Measurements from ENCODE around the gene PGBD5. TPM values are rescaled to one million over a fixed set of nuclear protein-coding genes. Genes with fewer than 3 reads are reported as not detected.

The PGBD5 gene
- total RNA-seq, 1 donor from 2014 or later, result 8.7 TPM

DNA sequence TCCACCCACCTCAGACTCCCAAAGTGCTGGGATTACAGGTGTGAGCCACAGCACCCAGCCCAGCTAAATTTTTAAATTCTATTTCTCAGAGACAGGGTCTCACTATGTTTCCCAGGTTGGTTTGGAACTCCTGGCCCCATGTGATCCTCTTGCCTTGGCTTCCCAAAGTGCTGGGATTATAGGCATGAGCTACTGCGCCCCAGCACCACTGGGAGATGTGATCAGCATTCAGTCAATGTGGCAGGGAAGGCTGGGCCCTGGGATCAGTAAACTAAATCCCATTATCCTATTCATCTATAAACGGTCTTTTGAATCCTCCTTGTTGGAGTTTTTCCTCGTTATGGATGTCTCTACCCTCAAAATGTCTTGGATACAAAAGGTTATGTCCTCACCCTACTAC, 113.5 kb downstream of the PGBD5 start:
- Mint-ChIP-seq H3K9me3 (no peaks in the 10 kb centered on the region), H3K36me3 (no peaks in the 10 kb centered on the region), H3K4me3 (no peak overlapping the region), H3K4me1 (ENCODE audit: unreplicated experiment) (peaks cover 4% of the 10 kb centered on the region), H3K27ac (no peak overlapping the region), H3K27me3 (peaks cover 8% of the 10 kb centered on the region)
- no peak for DNase-seq (ENCODE audit: extremely low spot score, unreplicated experiment)
- TF ChIP-seq, protein P1, sequence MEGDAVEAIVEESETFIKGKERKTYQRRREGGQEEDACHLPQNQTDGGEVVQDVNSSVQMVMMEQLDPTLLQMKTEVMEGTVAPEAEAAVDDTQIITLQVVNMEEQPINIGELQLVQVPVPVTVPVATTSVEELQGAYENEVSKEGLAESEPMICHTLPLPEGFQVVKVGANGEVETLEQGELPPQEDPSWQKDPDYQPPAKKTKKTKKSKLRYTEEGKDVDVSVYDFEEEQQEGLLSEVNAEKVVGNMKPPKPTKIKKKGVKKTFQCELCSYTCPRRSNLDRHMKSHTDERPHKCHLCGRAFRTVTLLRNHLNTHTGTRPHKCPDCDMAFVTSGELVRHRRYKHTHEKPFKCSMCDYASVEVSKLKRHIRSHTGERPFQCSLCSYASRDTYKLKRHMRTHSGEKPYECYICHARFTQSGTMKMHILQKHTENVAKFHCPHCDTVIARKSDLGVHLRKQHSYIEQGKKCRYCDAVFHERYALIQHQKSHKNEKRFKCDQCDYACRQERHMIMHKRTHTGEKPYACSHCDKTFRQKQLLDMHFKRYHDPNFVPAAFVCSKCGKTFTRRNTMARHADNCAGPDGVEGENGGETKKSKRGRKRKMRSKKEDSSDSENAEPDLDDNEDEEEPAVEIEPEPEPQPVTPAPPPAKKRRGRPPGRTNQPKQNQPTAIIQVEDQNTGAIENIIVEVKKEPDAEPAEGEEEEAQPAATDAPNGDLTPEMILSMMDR (conservative IDR thresholded peaks at IDR 0.05), result no peak

DNA sequence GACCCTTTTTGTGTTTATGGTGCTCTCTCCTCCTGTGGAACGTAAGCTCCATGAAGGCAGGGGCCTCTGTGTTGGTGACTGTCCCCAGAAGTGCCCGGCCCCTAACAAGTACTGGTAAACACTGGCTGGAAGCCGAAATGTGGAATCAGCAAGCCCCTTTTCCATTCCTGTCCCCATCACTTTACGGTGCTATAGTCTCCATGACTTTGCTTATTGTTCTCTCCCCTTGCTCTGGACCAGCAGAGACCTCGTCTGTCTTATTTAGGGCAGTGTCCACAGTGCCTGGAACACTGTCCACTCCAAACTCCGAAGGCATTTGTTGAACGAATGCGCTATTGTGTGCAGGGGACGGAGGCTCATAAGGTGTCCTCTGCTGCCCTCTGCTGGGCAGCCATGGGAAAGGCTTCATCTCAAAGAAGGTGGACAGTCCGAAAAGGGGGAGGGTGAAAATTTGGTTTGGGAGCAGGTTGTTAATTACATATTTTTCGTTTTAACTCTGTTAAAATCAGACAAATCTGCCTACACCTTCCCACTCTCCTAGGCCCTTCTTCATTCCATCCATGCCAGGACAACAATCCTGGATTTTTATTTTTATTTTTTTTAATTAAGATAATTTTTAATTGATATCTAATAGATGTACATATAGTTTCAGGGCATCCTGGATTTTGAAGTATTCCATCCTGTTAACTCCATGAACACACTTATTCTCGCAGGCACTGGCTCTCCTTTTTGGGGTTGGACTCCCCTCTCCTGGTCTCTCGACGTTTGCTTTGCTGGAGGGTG, 115.6 kb downstream of the PGBD5 start:
- peaks cover 8% of the 10 kb centered on the region for H3K27me3 Mint-ChIP-seq
- H3K9me3 Mint-ChIP-seq, result no peaks in the 10 kb centered on the region
- TF ChIP-seq, protein P1 (conservative IDR thresholded peaks at IDR 0.05), result peak; percentile 98
- H3K36me3 Mint-ChIP-seq, result no peaks in the 10 kb centered on the region
- H3K27ac Mint-ChIP-seq, result peak overlapping the region; percentile 4
- no peak overlapping the region for H3K4me3 Mint-ChIP-seq
- H3K4me1 Mint-ChIP-seq (ENCODE audit: unreplicated experiment), result peaks cover 4% of the 10 kb centered on the region
- no peak for DNase-seq (ENCODE audit: extremely low spot score, unreplicated experiment)

DNA sequence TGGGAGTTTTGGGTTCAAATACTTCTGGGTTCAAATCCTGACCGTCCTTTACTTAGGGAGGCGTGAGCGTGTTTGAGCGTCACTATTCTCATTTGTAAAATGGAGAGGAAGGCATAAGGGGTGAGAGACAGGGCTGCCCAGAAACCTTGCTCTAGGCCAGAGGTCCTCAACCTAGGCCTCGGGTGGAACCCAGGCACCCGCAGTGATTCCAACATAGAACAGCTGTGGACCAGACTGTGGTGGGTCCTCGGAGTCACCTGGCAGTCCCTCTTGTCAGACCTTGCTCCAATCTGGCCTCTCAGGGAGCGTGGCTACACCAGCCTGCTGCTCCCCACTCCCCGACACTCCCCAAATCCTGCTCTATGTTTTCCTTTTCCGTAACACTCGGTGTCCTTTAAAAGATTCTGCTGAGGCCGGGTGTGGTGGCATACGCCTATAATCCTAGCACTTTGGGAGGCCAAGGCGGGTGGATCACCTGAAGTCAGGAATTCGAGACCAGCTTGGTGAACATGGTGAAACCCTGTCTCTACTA, 116.4 kb downstream of the PGBD5 start:
- Mint-ChIP-seq H3K36me3 (no peaks in the 10 kb centered on the region), H3K4me3 (no peak overlapping the region), H3K9me3 (no peaks in the 10 kb centered on the region), H3K27me3 (peaks cover 8% of the 10 kb centered on the region), H3K27ac (no peak overlapping the region), H3K4me1 (ENCODE audit: unreplicated experiment) (peaks cover 4% of the 10 kb centered on the region)
- TF ChIP-seq, protein P1 (conservative IDR thresholded peaks at IDR 0.05), result no peak
- no peak for DNase-seq (ENCODE audit: extremely low spot score, unreplicated experiment)

DNA sequence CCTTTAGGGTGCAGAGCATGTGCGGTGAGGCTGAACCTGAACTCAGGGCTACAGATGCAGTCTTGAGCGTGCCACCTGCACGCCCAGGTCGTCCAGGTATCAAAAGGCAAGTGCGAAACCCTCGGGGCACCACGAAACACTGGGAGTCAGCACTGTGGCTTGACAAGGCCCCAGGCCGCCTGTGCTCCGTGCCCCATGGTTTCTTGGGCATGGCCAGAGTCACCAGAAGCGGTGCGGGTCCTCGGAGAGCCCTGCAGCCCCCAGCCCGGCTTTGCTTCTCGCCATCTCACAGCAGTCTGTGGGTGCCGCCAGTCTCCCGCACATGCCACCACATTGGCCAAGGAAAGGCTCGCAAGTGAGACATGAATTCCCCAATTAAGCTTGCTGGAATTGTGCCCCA, 117.3 kb downstream of the PGBD5 start:
- H3K27ac Mint-ChIP-seq, result no peak overlapping the region
- TF ChIP-seq, protein P1 (conservative IDR thresholded peaks at IDR 0.05), result no peak
- no peaks in the 10 kb centered on the region for H3K9me3 Mint-ChIP-seq
- H3K4me3 Mint-ChIP-seq, result no peak overlapping the region
- DNase-seq (ENCODE audit: extremely low spot score, unreplicated experiment), result no peak
- peaks cover 8% of the 10 kb centered on the region for H3K27me3 Mint-ChIP-seq
- H3K36me3 Mint-ChIP-seq, result no peaks in the 10 kb centered on the region
- peaks cover 4% of the 10 kb centered on the region for H3K4me1 Mint-ChIP-seq (ENCODE audit: unreplicated experiment)

DNA sequence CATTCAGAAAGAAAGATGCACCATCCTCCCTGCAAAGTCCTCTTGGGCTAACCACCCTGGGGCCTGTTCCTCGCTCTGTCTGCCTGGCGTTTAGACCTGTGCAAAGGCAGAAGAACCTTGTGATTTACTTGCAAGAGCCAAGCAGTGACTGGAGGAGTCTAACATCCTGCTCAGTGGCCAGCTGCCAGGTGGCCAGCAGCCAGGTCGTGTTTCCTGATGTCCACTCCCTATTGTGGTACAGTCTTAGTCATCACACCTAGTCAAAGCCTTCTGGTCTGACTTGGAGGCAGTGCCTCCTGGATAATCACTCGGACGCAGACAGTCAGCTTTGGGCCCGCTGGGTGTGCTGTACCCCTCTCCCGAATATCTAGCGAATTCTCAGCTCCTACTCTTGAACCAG, 118.1 kb downstream of the PGBD5 start:
- Mint-ChIP-seq H3K27ac (no peak overlapping the region), H3K36me3 (no peaks in the 10 kb centered on the region), H3K4me3 (no peak overlapping the region), H3K9me3 (no peaks in the 10 kb centered on the region), H3K27me3 (peaks cover 10% of the 10 kb centered on the region), H3K4me1 (ENCODE audit: unreplicated experiment) (peaks cover 4% of the 10 kb centered on the region)
- TF ChIP-seq, protein P1 (conservative IDR thresholded peaks at IDR 0.05), result no peak
- no peak for DNase-seq (ENCODE audit: extremely low spot score, unreplicated experiment)

Measured in type B pancreatic cell (in vitro differentiated cells).